SKM-1 treated with dmso at 0.1 percent for 144 hours (cell line): Measurements from ENCODE around the gene PRKCI.
"Not testable (repeated sequence)": the region's sequence is repeated elsewhere in the genome, so short reads cannot be mapped to it uniquely, and the experiment has no call there.

ENCODE experiments used
- DNase-seq: peaks from one replicate; lab custom pipeline; 2025; ENCODE audit not compliant: unreplicated experiment; lab: John Stamatoyannopoulos, UW

PRKCI gene

DNA sequence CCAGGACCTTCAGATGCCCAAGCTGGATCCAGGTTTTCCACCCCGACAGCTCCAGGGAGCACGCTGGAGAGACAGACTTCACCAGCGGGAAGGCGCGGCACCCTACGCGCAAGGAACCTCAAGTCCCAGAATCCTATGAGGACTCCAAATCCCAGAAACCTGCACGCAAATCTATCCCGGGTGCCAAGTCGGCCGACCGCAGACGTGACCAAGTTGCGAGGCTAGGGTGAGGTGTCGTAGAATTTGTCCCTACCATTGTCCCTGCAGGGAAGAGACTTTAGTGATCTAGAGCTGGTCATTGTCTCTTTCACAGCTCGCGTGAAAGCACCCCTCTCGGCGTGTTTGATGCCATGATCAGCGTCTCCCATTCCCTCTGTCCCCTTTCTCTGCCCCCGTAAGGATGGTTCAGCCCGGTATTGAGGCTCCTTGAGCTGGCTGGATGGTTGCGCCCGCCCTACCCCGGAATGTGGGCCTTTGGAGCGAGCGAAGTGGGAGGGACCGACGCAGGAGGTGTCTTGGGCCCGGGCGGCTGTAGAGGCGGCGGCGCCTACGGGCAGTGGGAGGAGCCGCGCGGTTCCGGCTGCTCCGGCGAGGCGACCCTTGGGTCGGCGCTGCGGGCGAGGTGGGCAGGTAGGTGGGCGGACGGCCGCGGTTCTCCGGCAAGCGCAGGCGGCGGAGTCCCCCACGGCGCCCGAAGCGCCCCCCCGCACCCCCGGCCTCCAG is at the start of gene PRKCI:
Gene PRKCI (plus strand): TSS at position 501 of the 723 bp plus-strand sequence. CDS start 246 bp downstream, outside the sequence.
- DNase-seq = peak; percentile 95

DNA sequence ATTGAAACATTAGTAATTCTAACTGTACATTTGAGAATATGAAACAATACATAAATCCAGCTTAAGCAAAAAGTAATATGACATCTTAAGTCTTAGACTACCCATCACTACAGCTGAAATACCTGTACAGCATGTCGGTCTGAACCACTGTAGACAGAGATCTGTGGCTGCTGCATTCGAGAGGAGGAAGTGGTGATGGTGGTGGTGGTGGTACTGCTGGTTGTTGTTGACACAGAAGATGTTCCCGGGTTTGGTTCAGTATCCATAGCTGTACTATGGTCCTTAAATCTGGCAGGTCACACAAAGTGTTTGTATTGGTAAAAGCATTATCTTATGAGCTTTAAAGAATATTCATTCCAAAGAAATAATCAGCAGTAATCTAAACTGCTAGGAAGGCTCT is 43.6 kb upstream of the PRKCI start:
- no peak for DNase-seq

DNA sequence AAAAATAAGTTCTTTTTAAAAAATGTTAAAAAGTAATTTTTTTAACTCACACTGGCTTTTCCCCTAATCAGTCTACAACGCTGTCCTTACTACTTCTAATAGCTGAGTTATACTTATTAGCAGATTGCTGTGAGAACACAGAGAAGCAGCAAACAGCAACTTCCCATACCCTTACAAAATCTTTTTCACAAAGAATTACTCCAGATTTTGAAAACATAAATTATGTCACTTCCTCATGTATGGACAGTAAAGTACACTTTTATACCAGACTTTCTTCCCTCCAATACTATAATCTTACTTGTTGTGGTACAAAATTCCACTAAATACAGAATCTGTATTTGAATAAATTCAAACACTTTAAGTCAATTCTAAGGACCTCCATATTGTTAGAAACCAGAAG is 42.8 kb upstream of the PRKCI start:
- DNase-seq = no peak

DNA sequence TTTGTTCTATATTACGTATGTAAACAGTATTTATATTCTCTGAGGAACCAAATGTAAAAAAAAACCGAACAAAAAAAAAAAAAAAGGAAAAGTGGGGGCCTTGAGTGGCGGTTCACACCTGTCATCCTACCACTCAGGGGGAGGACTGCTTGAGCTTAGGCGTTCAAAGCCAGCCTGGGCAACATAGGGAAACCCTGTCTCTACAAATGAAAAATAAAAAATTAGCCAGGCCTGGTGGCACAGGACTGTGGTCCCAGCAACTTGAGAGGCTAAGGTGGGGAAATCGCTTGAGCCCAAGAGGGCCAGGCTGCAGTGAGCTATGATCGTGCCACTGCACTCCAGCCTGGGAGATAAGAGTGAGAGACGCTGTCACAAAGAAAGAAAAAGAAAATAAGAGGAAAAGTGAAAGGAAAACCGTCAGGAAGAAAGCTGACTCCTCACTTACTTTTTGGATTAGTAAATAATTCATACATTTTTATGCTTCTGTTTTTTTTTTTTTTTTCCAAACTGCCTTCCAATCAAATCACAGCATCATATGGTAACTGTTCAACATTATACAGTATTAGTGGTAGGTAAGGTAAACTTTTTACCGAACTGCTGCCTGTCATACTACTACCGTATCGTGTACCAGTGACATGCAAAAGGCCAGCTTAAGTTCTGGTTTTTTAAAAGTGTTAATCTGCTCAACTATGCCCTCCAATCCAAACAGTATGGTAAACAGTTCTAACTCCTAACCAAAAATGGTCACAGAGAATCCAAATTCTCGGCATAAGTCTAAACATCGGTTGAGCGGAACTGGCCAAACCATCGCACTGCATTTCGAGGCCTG is 41.9 kb upstream of the PRKCI start:
- DNase-seq = no peak

DNA sequence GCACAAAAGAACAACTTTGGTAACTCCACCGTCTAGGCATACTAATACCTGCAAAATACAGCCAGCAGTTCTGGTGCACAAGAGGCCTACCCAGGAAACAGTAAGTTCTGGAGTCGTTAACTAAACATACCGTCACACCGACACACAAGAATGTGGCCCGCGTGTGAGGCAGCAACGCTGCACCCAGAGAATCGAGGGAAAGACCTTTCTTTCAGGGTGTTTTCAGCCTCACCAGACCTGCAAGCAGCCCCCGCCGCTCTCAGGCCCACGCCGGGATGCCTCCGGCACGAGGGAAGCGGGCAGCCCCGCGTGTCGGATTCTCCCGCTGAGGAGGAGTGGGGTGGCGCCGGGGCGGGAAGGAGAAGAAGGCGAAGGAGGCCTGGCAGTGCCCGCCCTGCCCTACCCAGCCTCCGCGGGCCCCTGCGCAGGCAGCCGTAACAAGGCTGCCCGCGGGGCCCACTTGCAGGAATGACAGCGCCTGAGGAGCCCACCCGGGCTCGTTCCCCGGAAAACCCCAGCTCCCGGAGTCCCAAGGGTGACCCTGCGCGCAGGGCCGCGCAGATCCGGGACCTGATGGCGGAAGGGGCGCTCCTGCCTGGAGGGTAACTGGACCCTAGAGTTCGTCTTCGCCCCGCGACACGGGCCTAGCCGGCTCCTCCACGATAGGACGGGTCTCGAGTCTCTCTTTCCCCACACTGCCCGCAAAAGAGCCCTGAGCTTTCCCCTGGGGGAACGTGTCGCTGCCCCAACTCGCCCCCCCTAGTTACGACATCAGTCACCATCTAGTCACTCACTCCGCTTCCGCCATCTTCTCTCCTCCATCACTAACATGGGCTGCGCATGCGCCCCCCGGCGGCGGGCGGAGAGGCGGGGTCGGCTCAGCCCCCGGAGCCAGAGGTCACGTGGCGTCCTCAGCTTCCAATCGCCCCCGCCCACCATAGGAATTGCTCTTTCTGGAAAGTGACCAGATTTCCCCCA is 41.0 kb upstream of the PRKCI start, which contains the start of gene PHC3:
Gene PHC3 (minus strand): TSS at position 826 of the 978 bp plus-strand sequence. CDS start 18 bp downstream, at position 808.
- DNase-seq = peak; percentile 85

DNA sequence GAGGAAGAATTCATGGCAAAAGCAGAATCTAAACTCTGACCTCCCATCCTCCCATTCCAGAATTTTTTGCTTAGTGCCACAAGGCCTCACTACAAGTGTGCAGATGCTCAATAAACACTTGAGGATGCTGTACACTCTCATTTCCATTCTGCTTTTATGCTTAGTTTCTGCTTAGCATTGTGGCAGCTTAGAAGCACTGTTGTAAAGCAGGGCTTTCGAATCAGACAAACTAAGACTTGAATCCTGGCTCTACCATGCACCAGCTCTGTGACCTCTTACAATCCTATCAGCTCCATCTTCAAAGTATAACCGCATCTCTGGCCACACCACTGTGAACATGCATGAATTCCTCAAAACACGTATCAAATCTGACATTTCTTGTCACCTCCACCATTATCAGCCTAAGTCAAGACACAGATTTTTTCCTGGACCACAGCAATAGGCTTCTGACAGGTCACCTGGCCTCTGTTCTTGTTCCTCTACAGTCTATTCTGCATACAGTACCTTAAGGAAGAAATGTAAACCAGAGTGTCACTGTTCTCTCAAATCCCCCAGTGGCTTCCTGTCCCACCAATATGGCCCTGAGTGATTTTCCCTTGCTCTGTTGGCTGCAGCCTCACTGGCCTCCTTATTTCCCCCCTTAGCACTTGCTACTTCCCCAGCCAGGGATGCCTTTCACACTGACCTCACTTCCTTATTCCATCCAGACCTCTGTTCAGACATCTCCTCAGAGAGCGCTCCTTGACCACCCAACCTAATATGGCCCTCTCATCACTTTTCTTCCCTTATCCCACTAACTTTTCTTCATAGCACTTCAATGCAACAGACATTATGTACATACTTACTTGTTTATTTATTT is 32.6 kb upstream of the PRKCI start:
- DNase-seq = peak; percentile 56

DNA sequence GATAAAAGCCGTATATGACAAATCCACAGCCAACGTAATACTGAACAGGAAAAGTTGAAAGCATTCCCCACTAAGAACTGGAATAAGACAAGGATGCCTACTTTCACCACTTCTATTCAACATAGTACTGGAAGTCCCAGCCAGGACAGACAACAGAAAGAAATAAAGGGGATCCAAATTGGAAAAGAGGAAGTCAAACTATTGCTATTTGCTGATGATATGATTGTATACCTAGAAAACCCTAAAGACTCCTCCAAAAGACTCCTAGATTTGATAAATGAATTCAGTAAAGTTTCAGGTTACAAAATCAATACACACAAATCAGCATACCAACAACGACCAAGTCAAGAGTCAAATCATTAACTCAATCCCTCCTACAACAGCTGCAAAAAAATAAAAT is 26.5 kb upstream of the PRKCI start:
- not testable (repeated sequence) for DNase-seq

DNA sequence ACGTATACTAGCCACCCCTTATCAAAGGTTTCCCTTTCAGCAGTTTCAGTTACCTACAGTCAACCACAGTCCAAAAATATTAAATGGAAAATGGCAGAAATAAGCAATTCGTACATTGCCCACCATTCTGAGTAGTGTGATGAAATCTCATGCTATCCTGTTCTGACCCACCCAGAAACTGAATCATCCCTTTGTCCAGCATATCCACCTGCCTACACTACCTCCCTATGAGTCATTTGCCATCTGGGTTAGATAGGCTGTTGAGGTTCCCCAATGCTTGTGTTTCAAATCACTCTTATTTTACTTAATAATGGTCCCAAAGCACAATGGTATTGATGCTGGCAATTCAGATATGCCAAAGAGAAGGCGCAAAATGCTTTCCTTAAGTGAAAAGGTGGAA is 25.4 kb upstream of the PRKCI start:
- DNase-seq = no peak

DNA sequence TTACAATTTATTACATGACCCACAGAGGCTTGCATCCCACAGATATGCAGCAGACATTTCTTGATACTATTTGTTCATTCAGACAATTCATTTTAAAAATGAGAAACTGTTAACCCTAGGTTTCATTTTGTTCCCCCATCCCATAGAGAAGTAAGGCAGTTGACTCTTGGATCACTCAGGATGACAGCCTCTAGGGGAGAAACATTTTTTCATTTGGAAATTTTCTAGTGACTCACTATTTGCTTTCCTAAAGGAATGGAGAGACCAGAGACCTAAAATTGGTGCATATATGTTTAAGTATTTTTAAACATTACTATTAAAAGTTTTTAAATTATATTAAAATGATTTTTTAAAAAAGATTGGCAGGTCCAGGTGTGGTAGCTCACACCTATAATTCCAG is 21.2 kb upstream of the PRKCI start:
- DNase-seq = no peak

DNA sequence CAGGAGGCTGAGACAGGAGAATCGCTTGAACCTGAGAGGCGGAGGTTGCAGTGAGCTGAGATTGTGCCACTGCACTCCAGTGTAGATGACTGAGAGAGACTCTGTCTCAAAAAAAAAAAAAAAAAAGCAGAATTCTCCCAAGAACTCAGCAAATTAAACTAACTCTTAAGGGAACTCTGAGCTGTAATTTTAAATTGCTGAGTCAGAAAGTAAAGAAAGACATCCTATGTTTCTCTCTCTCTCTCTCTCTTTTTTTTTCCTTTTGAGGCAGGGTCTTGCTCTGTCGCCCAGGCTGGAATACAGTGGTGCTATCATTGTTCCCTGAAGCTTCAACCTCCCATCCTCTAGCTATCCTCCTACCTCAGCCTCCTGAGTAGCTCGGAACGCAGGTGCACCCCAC is 20.7 kb upstream of the PRKCI start:
- DNase-seq = no peak

DNA sequence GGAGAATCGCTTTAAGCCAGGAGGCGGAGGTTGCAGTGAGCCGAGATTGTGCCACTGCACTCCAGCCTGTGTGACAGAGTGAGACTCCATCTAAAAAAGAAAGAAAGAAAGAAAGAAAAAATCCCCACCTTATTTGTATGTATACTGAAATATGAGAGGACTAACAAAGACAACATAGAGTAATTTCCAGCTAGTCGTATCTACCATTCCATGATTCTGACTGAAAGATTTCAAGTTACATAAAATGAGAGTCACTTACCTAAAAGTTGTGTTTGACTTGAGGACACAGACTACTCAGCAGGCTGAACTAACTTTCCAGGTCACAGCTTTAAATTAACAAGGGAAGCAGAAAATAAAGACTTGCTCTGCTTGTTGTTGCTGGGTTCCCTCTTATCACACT is 18.8 kb upstream of the PRKCI start:
- DNase-seq = no peak

DNA sequence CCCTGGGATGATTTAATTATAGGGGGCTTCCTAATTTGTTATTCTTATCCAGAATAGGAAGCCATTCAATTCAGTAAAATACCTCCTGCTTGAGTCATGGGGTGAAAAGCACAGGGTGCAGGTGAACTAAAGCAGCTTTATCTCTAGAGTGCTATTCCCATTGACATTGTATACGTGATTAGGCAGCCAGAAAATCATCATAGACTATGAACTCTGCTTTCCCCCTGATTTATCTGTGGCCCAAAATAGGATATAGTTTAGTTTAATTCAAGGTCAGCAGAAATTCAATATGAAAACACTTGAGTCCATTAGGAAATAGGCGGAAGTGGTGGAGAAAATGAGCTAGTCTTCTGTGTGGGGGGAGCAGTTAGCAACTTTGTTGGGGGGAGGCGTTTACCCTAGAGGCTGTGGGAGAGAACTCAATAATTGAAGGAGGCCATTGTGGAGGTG is 18.2 kb upstream of the PRKCI start:
- no peak for DNase-seq

DNA sequence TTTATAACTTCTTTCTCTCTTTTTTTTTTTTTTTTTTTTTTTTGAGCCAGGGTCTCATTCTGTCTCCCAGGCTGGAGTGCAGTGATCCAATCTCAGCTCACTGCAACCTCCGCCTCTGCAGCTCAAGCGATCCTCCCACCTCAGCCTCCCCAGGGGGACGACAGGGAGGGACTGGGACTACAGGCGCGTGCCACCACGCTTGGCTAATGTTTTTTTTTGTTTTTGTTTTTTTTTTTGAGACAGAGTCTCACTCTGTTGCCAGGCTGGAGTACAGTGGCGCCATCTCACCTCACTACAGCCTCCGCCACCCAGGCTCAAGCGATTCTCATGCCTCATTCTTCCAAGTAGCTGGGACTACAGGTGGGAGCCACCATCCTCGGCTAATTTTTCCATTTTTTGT is 17.7 kb upstream of the PRKCI start:
- no peak for DNase-seq

DNA sequence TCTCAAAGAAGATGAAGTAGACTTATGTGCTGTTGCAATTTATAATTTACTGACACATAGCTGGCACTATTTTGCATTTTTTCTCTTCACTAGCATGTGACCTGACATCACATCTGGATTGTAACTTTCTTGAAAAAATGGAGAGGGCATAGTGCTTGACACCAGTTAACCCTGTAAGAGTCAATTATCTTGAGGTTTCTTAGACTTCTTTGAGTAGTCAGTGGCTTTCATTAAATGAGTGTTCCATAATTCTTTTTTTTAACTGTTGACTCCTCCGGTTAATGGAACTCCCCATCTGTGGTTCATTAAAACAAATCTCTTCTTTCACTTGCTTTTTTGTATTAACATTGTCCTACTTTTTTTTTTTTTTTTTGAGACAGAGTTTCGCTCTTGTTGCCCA is 16.9 kb upstream of the PRKCI start:
- no peak for DNase-seq

DNA sequence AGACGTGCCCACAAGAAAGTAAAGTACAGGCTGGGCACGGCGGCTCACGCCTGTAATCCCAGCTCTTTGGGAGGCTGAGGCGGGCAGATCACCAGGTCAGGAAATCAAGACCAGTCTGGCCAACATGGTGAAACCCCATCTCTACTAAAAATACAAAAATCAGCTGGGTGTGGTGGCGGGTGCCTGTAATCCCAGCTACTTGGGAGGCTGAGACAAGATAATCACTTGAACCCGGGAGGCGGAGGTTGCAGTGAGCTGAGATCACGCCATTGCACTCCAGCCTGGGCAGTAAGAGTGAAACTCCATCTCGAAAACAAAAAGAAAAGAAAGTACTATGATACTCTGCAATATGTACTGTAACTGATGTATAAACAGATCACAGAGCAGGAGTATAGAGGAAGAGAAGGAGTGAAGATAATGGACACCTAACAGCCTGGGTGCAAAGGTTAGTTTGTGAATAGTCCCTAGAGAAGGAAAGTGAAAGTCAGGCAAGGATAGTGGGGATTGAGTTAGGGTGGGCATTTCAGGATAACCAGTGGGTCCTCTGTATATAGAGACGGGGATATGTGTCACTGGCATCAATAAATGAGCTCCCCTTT is 16.0 kb upstream of the PRKCI start:
- DNase-seq = not testable (repeated sequence)

DNA sequence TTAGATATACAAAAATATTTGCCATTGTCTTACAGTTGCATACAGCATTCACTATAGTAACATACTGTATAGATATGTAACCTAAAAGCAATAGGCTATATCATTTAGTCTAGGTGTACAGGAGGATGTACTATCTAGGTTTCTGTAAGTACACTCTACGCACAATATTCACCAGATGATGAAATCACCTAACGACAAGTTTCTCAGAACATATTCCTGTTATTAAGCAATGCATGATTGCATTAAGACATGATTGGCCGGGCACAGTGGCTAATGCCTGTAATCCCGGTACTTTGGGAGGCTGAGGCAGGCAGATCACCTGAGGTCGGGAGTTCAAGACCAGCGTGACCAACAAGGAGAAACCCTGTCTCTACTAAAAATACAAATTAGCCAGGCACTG is 14.5 kb upstream of the PRKCI start:
- peak; percentile 15 for DNase-seq

DNA sequence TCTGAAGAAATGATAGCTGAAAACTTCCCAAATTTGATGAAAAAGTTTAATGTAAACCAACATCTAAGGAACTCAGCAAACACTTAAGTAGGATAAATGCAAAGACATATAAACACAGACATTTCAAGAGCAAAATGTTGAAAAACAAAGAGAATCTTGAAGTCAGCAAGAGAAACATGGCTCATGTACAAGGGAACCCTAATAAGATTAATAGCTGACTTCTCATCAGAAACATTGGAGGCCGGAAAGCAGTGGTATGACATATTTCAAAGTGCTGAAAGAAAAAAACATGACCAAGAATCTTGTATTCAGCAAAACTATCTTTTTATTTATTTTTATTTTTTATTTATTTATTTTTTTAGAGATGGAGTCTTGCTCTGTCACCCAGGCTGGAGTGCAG is 10.6 kb upstream of the PRKCI start:
- no peak for DNase-seq

DNA sequence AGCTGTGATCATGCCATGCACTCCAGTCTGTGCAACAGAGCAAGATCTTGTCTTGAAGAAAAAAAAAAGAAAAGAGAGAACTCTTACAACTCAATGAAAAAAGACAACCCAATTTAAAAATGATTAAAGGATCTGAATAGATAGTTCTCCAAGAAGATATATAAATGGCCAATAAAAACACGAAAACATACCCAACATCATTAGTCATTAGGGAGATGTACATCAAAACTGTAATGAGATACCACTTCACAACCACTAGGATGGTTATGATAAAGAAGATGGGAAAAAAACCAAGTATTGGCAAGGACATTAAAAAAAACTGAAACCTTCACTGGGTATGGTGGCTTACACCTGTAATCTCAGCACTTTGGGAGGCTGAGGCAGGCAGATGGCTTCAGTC is 2.4 kb upstream of the PRKCI start:
- DNase-seq = no peak

DNA sequence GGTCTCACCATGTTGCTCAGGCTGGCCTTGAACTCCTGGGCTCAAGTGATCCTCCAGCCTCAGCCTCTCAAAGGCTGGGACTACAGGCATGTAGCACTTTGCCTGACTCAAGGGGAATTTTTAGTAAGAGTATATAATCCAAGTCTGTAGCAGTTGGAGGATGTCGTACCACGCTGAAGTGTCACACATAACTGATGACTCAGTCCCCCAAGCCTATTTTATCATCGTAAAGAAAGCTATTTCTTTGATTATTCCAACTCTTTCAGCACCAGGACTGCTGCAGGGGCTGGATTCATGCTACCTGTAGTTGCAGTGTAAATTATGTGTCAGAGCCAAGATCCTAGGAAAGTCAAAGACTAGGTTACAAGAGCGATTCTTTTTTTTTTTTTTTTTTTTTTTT is 1.4 kb upstream of the PRKCI start:
- DNase-seq = no peak
